ENCODE measurements around the gene MIPEP.

The MIPEP gene

DNA sequence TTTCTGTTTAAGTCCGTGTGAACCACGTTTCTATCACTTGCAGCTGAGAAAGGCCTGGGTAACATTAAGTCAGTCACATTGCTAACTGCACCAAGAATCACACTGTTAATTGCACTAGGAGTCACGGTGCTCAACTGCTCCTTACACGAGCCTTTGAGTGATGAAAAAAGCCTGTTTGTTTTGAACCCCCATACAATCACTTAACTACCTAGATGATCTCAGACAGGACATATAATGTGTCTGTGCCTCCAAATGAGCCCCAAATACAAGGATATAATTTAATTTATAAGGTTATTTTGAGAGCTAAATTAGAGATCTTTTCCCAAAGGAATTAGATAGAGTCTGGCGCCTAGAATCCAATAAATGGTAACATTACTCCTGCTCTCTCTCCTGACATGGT, 84.1 kb downstream of the MIPEP start:
- no peak for DNase-seq

GRCh38 chr13:23804166-23804565, 85.0 kb downstream of the MIPEP start:
- DNase-seq, result no peak

GRCh38 chr13:23801141-23801540, 88.1 kb downstream of the MIPEP start:
- no peak for DNase-seq

DNA sequence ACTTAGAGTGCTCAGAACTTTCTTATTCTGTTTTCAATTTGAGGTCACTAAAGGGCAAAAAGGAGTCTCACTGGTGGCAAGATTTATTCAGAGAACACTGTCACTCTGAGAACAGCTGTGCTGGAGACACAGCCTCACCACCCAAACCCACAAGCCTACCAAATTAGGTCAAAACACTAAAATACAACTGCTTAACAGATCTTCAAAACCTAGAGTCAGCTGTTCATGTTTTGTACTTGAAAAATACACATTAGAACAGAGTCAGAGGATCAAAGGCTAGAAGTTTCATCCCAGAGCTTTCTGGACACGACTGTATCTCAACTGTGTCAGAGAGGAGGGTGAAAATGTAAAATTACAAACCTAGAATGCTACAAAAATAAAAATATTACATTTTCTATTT, 89.3 kb downstream of the MIPEP start:
- DNase-seq, result no peak

- DNase-seq, result no peak
These were observed 91.8 kb downstream of the MIPEP start for GRCh38 chr13:23797276-23797903.

GRCh38 chr13:23796551-23796950, 92.6 kb downstream of the MIPEP start:
- peak; percentile 11 for DNase-seq

DNA sequence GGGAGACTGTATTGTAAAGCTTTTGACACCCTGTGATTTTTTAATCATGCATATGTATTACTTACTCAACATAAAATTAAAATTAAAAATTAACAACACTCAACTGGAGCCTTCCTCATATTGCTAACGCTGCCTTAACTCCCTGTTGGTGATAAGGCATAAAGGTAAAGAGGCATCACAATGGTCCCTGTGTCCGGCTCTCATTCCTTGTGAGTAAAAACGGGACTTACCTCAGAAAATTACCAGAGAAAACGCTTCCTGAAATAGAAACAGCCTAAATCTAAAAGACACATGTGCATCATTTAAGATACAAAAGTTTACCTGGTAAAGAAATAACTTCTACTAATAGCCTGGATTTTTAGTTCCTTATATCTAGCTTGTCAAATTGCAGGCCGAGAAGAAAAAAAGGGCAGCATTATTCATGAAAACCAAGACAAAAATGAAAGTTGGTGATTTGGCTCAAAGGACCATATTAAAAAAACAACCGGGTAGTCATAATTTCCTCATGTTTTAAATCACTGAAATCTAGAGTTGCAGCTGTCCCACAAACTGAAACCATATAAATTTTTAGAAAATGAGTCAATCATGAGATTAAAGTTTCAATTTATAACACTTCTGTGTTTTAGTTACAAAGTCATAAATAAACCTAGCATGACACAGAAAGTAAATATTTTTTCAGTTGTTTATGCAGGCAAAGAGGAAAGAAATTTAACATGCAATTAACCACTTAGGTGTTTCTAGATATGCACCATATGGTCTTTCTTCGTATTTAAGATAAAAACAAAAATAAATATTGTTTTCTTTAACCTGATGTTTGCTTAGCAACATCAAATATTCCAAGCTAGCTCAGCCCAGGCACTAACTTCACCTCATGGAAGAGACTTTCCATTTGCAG, 94.7 kb downstream of the MIPEP start:
- no peak for DNase-seq

GRCh38 chr13:23793711-23794110, 95.5 kb downstream of the MIPEP start:
- DNase-seq, result no peak

DNA sequence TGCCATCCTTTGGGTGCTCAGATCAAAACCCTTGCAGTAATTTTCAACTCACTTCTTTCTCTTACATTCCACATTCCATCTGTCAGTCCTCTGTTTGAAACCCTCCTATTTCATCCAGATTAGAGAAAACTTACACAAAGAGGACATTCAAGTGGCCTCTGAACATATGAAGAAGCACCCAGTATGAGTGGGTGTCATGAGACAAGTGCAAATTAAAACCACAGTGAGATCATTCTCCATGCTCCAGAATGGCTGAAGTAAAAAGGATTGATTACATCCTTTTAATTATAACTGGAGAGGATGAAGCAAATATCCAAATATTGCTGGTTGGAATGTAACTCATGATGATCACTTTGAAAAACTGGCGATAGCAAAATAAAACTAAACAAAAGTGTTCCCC, 96.5 kb downstream of the MIPEP start:
- no peak for DNase-seq

DNA sequence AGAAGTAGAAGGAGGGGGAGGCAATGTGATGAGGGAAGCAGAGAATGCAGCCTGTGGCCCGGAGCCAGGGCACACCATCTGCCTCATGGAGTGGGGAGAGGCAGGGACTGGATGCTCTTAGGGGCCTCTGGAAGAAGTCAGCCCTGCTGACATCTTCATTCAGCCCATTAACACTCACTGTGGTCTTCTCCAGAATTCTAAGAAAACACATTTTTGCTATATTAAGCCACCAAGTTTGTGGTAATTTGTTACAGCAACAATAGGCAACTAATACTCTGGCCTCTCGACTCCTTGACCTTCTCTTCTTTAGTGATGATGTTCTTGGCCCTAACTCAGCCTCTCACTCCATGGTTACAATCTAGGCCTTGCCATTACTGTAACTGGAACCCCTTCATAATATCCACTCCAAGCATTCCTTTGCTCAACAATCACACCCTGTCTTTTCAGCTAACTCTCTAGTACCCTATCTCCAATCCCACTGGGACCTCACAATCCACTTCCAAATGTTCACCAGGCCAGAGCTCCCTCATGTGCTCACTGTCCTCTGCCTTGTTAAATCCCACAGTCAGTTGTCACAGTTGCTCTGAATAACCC, 98.5 kb downstream of the MIPEP start:
- no peak for DNase-seq

GRCh38 chr13:23789576-23790346, 99.4 kb downstream of the MIPEP start:
- DNase-seq, result no peak

DNA sequence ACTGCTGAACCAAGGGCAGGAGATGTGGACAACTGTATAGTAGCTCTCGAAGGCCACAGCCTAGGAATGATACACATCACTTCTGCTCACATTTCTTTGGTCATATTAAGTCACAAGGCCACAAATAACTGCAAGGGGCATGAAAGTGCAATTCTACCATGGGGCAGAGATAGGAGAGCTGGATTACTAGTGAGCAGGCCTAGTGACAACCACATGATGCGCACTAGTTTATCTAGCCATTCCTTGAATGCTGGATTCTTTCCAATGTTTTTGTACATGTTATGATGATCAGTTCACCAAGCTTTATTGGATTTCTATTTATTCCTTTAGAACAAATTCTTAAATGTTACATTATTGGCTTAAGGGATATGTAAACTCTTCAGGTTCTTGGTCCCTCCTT, 100.7 kb downstream of the MIPEP start:
- no peak for DNase-seq

DNA sequence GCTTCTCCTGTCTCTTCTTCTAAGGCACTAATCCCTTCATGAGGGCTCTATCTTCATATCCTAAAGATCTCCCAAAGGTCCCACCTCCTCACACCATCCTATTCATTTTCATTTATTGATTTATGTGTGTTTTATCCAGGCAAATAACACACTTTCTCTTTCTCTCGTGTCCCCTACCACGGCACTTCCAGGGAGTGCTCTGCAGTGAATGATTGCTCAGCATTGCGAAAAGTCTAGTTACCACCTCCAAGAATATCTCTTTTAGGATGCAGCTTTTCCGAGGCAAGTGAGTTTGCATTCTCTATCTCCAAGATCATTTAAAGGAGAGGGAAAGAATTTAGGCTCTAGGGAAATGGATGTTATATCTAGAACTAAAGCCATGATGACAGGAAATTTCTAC, 101.7 kb downstream of the MIPEP start:
- DNase-seq, result no peak

- DNase-seq, result no peak
These were observed 102.6 kb downstream of the MIPEP start for GRCh38 chr13:23786607-23787006.

DNA sequence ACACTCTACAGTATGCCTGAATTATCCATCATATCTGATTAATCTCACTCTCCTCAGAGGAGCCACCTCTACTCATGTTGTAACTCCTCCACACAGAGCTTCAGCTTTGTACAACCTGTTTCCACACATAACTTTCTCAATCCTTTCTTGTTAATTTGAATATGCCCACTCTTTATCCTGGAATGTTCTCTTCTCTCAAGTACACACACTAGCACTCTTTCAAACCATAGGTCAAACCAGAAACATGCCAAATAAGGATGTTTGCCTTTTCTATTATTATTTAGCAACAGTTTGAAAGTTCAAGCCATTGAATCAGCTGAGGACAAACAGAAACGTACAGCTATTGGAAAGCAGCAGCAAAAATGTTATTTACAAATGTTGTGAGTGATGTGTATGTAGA, 110.3 kb downstream of the MIPEP start:
- DNase-seq, result no peak

- DNase-seq, result no peak
These were observed 111.1 kb downstream of the MIPEP start for GRCh38 chr13:23778002-23778652.

DNA sequence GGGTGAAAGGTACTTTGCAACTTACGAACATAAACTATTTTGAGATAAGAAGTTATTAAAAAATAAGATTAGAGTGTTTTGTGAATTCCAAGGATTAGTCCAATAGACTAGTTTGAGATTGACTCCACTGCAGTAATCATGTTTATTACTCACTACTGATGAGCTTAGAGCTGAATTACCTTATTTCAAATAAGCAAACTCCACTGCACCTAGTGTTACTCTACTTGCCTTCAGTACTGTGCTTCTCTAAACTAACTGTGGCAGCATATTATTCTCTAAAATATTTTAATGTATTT, 111.7 kb downstream of the MIPEP start:
- no peak for DNase-seq

DNA sequence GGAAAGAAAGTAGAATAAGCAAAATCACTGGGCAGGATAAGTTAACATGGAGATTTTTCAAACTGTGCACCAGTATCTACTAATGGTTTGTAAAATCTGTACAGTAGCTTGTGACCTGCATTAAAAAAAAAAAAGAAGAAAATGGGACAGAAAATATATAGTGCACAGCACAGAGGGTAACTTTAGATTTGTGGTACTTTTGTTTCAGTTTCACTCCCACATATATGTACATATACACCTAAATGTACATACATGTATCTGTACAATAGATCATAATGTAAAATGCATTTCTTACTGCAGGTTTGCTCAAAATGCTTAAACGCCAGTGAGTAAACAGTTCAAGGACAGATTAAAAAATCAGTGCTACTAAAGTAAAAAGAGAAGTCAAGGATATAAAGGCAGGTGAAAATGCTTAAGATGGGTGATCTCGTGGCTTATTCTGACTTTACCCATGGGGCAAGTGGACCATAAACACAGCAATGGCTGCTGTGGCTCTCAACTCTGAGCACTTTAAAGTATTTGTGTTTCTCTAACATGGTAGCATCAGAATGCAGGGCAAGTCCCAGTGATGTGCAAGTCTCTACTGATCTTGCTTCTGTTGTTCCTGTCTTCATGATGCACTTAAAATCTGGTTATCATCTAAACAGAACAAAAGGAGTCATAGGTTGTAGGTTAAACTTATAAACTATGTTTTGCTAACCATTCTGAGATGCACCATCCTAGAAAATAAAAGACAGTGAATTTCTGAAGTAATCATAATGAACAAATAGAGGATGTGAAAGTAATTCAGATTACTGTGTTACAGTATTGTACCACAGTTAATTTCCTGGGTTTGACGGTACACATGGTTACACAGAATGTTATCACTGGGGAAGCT, 112.3 kb downstream of the MIPEP start:
- no peak for DNase-seq

DNA sequence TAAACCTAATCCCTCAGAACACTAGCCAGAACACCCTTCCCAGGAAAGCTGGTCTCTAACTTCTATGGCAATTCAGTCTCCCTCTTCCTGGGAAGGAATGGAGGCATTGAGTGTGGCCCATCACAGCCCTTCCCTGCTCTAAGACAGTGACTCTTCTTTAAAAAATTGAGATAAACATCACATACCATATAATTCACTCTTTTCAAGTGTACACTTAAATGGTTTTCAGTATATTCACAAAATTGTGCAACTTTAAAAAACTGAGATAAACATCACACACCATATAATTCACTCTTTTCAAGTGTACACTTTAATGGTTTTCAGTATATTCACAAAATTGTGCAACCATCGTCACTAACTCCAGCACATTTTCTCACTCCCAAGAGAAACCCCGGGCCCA, 116.5 kb downstream of the MIPEP start:
- no peak for DNase-seq

- no peak for DNase-seq
These were observed 117.2 kb downstream of the MIPEP start for GRCh38 chr13:23771956-23772355.

- DNase-seq, result no peak
These were observed 117.6 kb downstream of the MIPEP start for GRCh38 chr13:23771552-23771951.

- no peak for DNase-seq
These were observed 118.2 kb downstream of the MIPEP start for GRCh38 chr13:23770973-23771372.
